Neural progenitor cell (in vitro differentiated cells): ENCODE results near the gene RORB.

Experiments
- EZH2 ChIP-seq: fragments of 200-600 bp; sonication (generic); IDR thresholded peaks from 2 replicates; pipeline ENCODE4 v1.6.1; 2017; ENCODE audit warnings: antibody characterized with exemption, mild to moderate bottlenecking, moderate library complexity
- EZH2phosphoT487 ChIP-seq: fragments of 200-600 bp; sonication (generic); IDR thresholded peaks from 2 replicates; pipeline ENCODE4 v1.6.1; 2017; ENCODE audit warnings: antibody characterized with exemption
- TF ChIP-seq, protein P1 (sequence below): fragments of 200-600 bp; sonication (generic); IDR thresholded peaks from 2 replicates; pipeline ENCODE4 v1.5.1; 2017; ENCODE audit warnings: antibody characterized with exemption, mild to moderate bottlenecking

DNA sequence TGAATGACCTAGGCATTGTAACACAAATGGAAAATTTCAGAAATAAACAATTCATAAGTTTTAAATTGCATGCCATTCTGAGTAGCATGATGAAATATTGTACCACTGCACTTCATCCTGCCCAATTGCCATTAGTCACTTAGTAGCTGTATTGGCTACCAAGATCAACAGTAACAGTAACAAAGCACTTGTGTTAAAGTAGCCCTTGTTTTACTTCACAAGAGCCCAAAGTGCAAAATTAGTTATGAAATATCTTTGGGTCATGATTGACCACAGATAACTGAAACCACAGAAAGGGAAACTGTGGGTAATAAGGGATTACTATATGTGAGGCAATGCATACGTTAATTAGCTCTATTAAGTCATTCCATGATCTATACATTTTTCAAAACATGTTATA lies 33.3 kb upstream of the RORB start:
- TF ChIP-seq, protein P1, sequence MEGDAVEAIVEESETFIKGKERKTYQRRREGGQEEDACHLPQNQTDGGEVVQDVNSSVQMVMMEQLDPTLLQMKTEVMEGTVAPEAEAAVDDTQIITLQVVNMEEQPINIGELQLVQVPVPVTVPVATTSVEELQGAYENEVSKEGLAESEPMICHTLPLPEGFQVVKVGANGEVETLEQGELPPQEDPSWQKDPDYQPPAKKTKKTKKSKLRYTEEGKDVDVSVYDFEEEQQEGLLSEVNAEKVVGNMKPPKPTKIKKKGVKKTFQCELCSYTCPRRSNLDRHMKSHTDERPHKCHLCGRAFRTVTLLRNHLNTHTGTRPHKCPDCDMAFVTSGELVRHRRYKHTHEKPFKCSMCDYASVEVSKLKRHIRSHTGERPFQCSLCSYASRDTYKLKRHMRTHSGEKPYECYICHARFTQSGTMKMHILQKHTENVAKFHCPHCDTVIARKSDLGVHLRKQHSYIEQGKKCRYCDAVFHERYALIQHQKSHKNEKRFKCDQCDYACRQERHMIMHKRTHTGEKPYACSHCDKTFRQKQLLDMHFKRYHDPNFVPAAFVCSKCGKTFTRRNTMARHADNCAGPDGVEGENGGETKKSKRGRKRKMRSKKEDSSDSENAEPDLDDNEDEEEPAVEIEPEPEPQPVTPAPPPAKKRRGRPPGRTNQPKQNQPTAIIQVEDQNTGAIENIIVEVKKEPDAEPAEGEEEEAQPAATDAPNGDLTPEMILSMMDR = no peak
- TF ChIP-seq EZH2phosphoT487 (no peak), EZH2 (no peak)
